Colonic mucosa (tissue), 4 donors: ENCODE measurements around the gene PHETA1. TPM values are rescaled to one million over a fixed set of nuclear protein-coding genes. Genes with fewer than 3 reads are reported as not detected.

Experiments used
- DNase-seq: peaks from one replicate; pipeline ENCODE4 v3.0.0-alpha.2; 2020
- H3K27ac ChIP-seq: fragments of 200-600 bp; one replicate; pipeline ENCODE4 v1.8.0; 2021
- H3K27me3 ChIP-seq: fragments of 200-600 bp; one replicate; pipeline ENCODE4 v1.8.0; 2021
- H3K36me3 ChIP-seq: fragments of 200-600 bp; one replicate; pipeline ENCODE4 v1.8.0; 2021
- H3K4me1 ChIP-seq: fragments of 200-600 bp; one replicate; pipeline ENCODE4 v1.8.0; 2021; ENCODE audit warnings: mild to moderate bottlenecking
- H3K4me3 ChIP-seq: fragments of 200-600 bp; one replicate; pipeline ENCODE4 v1.8.0; 2021
- H3K9ac ChIP-seq, 2 donors: one replicate each; pipeline ENCODE4 v1.7.0; 2013; ENCODE audit warnings: control low read depth in 2 of 2, low read depth in 2 of 2, low read length in 2 of 2
- H3K9me3 ChIP-seq: fragments of 200-600 bp; one replicate; pipeline ENCODE4 v1.8.0; 2021
- CTCF ChIP-seq: fragments of 200-600 bp; IDR thresholded peaks from one replicate; pipeline ENCODE4 v1.8.0; 2022; ENCODE audit warnings: antibody characterized with exemption, mild to moderate bottlenecking
- intact Hi-C: fragments of 100-400 bp; cut with DNase I; formaldehyde crosslinking; loops from one replicate; pipeline ENCODE4 v1.14.1; 2022
- total RNA-seq, 2 donors: library from RNA; stranded (reverse); fragmentation: NEBNext Ultra II Directional in 1 of 2; extraction: Animal tissue kit (Norgen Biotek cat#: 25700) in 1 of 2; gene quantifications; one replicate each; pipeline ENCODE4 v1.2.1, GENCODE V29; 2021
- donor health status: healthy.
- donor health status: DM: no; HTN: no; CAD: no.
- donor health status: DM: no; HTN: no; CAD: no.

The PHETA1 gene
- total RNA-seq, 2 donors from 2014 or later, result 21.8 to 43.6 TPM

DNA sequence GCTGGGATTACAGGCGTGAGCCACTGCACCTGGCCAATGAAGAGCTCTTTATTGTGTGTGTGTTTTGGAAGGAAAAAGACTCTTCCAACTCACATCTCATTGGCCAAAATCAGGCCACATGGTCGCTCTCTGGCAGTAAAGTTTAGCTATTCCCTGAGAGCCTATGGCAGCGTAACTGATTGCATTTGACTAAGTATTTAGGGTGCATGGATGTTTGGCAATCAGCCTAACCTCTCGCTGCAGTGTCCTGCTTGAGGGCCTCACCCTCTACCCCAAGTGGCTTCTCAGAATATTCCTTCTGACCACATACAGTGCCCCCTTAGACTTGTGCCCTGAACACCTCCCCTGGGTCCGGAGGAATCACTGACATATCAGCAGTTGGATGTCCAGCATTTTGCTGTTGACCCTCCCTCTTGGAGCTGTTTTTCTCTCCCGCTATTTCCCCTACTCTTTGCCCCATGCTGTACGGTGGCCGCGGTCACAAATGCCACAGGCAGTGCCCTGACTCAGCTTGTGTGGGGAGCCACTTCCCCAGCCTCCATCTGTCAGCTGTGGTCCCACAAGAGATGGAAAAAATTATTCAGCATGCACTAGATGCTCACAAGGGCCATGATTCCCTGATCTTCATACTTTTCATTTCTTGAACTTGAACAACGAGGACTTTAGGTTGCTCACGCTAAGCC lies 9.5 kb downstream of the PHETA1 start:
- Histone ChIP-seq H3K36me3 (no peaks in the 10 kb centered on the region), H3K27me3 (no peaks in the 10 kb centered on the region), H3K27ac (no peak overlapping the region), H3K9me3 (no peaks in the 10 kb centered on the region), H3K4me1 (no peaks in the 10 kb centered on the region), H3K4me3 (no peak overlapping the region), H3K9ac (no peak overlapping the region)
- intact Hi-C loops, result loop anchor here (10.0 kb wide), 1 partner anchor 1145 kb away; no protein-coding TSS in a partner anchor
- no peak for TF ChIP-seq CTCF
- DNase-seq, result no peak

DNA sequence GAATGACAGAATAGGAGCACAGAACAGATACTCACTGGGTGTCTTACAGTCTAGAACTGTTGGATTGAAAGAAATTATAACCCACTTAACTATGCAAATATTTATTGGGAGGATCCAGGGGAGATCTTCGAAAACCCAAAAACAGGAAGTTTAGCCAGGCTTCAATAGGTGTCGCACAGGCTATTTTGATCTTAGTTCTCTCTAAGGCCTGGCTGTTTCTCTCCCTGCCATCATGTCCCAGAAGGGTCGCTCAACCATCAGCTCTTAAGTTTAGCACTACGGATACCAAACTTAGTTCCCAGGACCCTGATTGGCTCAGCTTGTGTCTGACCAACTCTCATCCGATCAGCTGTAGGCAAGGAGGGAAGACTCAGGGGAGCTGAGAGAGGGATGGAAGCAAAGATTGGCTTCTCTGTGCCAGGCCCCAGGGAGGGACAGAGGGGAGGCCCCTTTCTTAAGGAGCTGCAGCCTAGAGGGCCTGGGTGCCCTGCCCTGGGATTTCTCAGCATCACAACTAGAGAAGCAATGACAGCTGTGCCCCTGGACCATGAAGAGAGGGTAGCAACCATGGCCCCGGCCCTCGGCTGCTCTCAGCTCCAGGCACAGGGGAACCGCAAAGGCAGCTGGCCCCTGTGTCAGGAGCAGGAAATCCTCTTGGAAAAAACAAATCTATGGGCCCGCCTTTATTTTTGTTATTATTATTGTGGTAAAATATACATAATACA lies 13.5 kb downstream of the PHETA1 start:
- no peaks in the 10 kb centered on the region for H3K9me3 ChIP-seq
- DNase-seq, result no peak
- H3K4me1 ChIP-seq, result no peaks in the 10 kb centered on the region
- no peaks in the 10 kb centered on the region for H3K27me3 ChIP-seq
- H3K9ac ChIP-seq, result no peak overlapping the region
- H3K4me3 ChIP-seq, result no peak overlapping the region
- no peak overlapping the region for H3K27ac ChIP-seq
- no peaks in the 10 kb centered on the region for H3K36me3 ChIP-seq
- intact Hi-C loops, result loop anchor here (10.0 kb wide), 1 partner anchor 1141 kb away; no protein-coding TSS in a partner anchor
- TF ChIP-seq CTCF, result no peak

DNA sequence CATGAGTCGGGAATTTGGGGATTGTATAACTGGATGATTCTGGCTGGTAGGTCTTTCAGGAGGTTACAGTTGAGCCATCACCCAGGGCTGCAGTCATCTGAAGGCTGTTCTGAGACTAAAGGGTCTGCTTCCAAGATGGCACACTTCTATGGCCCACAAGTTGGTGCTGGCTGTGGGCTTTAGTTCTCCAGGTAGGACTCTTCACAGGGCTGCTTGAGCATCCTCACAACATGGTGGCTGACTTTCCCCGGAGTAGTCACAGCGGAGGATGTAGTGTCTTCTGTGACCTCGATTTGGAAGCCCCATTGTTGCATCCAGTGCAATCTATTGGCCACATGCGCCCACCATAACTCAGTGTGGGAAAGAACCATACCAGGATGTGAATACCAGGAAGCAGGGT lies 14.4 kb downstream of the PHETA1 start:
- Histone ChIP-seq H3K27me3 (no peaks in the 10 kb centered on the region), H3K27ac (no peak overlapping the region), H3K4me1 (no peaks in the 10 kb centered on the region), H3K4me3 (no peak overlapping the region), H3K36me3 (no peaks in the 10 kb centered on the region), H3K9me3 (no peaks in the 10 kb centered on the region), H3K9ac (no peak overlapping the region)
- intact Hi-C loops, result loop anchor here (10.0 kb wide), 1 partner anchor 1140 kb away; no protein-coding TSS in a partner anchor
- no peak for TF ChIP-seq CTCF
- no peak for DNase-seq

DNA sequence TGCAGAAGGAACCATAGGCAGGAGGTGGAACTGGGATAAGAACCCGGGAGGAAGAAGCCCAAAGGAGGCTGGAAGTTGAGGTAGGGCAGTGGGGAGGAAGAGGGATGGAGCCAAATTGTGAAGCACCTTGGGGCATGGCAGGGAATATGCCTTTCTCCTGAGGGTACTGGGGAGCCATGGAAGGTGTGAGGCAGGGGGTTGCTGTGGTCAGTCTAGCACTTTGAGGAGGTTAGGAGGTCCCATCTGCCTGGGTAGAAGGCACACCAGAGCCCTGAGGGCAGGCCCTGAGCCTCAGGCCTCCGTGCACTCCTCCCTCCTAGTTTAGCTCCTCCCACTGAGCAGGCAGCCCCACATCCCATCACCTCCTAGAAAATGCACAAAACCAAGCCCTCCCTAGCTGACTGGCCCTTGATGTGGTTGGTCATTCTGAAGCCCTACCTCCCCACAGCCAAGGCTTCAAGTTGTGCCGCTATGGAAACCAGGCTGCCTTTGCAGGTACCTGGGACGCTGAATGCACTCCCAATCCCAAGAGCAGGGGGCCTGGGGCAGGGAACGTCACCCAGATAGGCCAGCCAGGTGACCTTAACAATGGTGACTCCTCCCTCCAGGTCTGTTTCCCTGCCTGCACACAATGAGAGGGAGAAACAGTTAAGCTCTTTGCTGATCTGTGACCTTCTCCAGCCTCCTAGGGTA lies 15.1 kb downstream of the PHETA1 start:
- H3K4me1 ChIP-seq, result no peaks in the 10 kb centered on the region

More for the DNA sequence above, 15.1 kb downstream of the PHETA1 start:
- TF ChIP-seq CTCF, result no peak
- intact Hi-C loops, result loop anchor here (10.0 kb wide), 1 partner anchor 1139 kb away; no protein-coding TSS in a partner anchor
- Histone ChIP-seq H3K4me3 (no peak overlapping the region), H3K27ac (no peak overlapping the region), H3K9ac (no peak overlapping the region), H3K9me3 (no peaks in the 10 kb centered on the region), H3K27me3 (no peaks in the 10 kb centered on the region), H3K36me3 (no peaks in the 10 kb centered on the region)
- no peak for DNase-seq
